Neural cell (in vitro differentiated cells): ENCODE data around the gene CENPE.
"Not testable (repeated sequence)": the region's sequence is repeated elsewhere in the genome, so short reads cannot be mapped to it uniquely, and the experiment has no call there.

ENCODE experiments used
- CTCF ChIP-seq: fragments of 450-650 bp; IDR thresholded peaks from 2 replicates; pipeline ENCODE4 v1.5.1; 2014; ENCODE audit warnings: antibody characterized with exemption, mild to moderate bottlenecking, moderate library complexity; ENCODE audit not compliant: poor library complexity, severe bottlenecking
- EZH2 ChIP-seq: fragments of 200-600, 300-800 bp; shearing (Covaris generic), sonication (generic); IDR thresholded peaks from 2 replicates; pipeline ENCODE4 v1.6.1; 2014; ENCODE audit warnings: antibody characterized with exemption, low read length, borderline replicate concordance, mild to moderate bottlenecking; ENCODE audit not compliant: insufficient read depth, poor library complexity, severe bottlenecking
- POLR2AphosphoS5 ChIP-seq: IDR thresholded peaks from 2 replicates; pipeline ENCODE4 v1.6.1; 2012
- SMC3 ChIP-seq: fragments of 450-650 bp; conservative IDR thresholded peaks from 2 replicates; pipeline ENCODE4 v1.6.1; 2014; ENCODE audit warnings: antibody characterized with exemption, mild to moderate bottlenecking, moderate library complexity; ENCODE audit not compliant: poor library complexity
- TAF1 ChIP-seq: IDR thresholded peaks from 2 replicates; pipeline ENCODE4 v1.6.1; 2012; ENCODE audit warnings: low read depth

GRCh38 chr4:103230938-103231337 lies 32.8 kb upstream of the CENPE start:
- TF ChIP-seq CTCF, TAF1, EZH2, POLR2AphosphoS5, SMC3: not testable (repeated sequence)
